T-helper 1 cell treated with Interleukin-12 subunit alpha and Interleukin-12 subunit beta and Interleukin-4 antibody, amounts not matched to agents 30 ng/mL and 1 ng/mL, for 36 hours (primary cell): ENCODE measurements around the gene STXBP4. TPM values are rescaled to one million over a fixed set of nuclear protein-coding genes. Genes with fewer than 3 reads are reported as not detected.

ENCODE experiments used
- intact Hi-C: fragments of 100-400 bp; cut with micrococcal nuclease; formaldehyde crosslinking; loops from one replicate; pipeline ENCODE4 v1.15.1; 2024
- total RNA-seq: library from RNA; stranded (reverse); gene quantifications from 2 replicates; pipeline ENCODE4 v1.2.3, GENCODE V29; 2022

The STXBP4 gene
- total RNA-seq, 1 donor from 2014 or later: 8.9 TPM

GRCh38 chr17:55038291-55038690 lies 69.7 kb downstream of the STXBP4 start:
- intact Hi-C loops: loop anchor here (1.0 to 5.0 kb wide), 4 partner anchors 35 to 383 kb away; partner anchors contain the start of gene MMD

GRCh38 chr17:55040611-55041010 lies 72.0 kb downstream of the STXBP4 start:
- intact Hi-C loops: no loop called here

GRCh38 chr17:55053855-55054254 lies 85.3 kb downstream of the STXBP4 start:
- intact Hi-C loops: loop anchor here (2.0 to 5.0 kb wide), 2 partner anchors 243 to 303 kb away; no protein-coding TSS in a partner anchor

GRCh38 chr17:55054429-55054828 lies 85.9 kb downstream of the STXBP4 start:
- intact Hi-C loops: loop anchor here (2.0 to 5.0 kb wide), 2 partner anchors 242 to 303 kb away; no protein-coding TSS in a partner anchor

- intact Hi-C loops: no loop called here
Observed at GRCh38 chr17:55056526-55056925, 88.0 kb downstream of the STXBP4 start.

GRCh38 chr17:55057184-55057583 lies 88.6 kb downstream of the STXBP4 start:
- intact Hi-C loops: no loop called here

GRCh38 chr17:55059724-55060123 lies 91.2 kb downstream of the STXBP4 start:
- intact Hi-C loops: no loop called here

GRCh38 chr17:55062921-55063320 lies 94.4 kb downstream of the STXBP4 start:
- intact Hi-C loops: no loop called here

- intact Hi-C loops: no loop called here
Observed at GRCh38 chr17:55063885-55064874, 95.6 kb downstream of the STXBP4 start.

- intact Hi-C loops: no loop called here
Observed at GRCh38 chr17:55067697-55068439, 99.3 kb downstream of the STXBP4 start.

- intact Hi-C loops: no loop called here
Observed at GRCh38 chr17:55068862-55069811, 100.6 kb downstream of the STXBP4 start.

- intact Hi-C loops: no loop called here
Observed at GRCh38 chr17:55069983-55070529, 101.5 kb downstream of the STXBP4 start.

- intact Hi-C loops: loop anchor here (1.0 kb wide), 2 partner anchors 17 to 35 kb away; no protein-coding TSS in a partner anchor
Observed at GRCh38 chr17:55072898-55073297, 104.3 kb downstream of the STXBP4 start.

GRCh38 chr17:55073467-55073866 lies 104.9 kb downstream of the STXBP4 start:
- intact Hi-C loops: loop anchor here (1.0 kb wide), 2 partner anchors 17 to 35 kb away; no protein-coding TSS in a partner anchor

GRCh38 chr17:55081559-55081958 lies 113.0 kb downstream of the STXBP4 start:
- intact Hi-C loops: no loop called here

- intact Hi-C loops: loop anchor here (1.0 kb wide), 1 partner anchor 25 kb away; no protein-coding TSS in a partner anchor
Observed at GRCh38 chr17:55086635-55087058, 118.1 kb downstream of the STXBP4 start.

GRCh38 chr17:55089256-55089655 lies 120.7 kb downstream of the STXBP4 start:
- intact Hi-C loops: no loop called here

GRCh38 chr17:55090079-55090492 lies 121.5 kb downstream of the STXBP4 start:
- intact Hi-C loops: loop anchor here (1.0 to 10.0 kb wide), 7 partner anchors 17 to 331 kb away; partner anchors contain the start of genes COX11, MMD and STXBP4

GRCh38 chr17:55093353-55093752 lies 124.8 kb downstream of the STXBP4 start:
- intact Hi-C loops: loop anchor here (10.0 kb wide), 1 partner anchor 141 kb away; no protein-coding TSS in a partner anchor

GRCh38 chr17:55098765-55099164 lies 130.2 kb downstream of the STXBP4 start:
- intact Hi-C loops: loop anchor here (10.0 kb wide), 1 partner anchor 136 kb away; no protein-coding TSS in a partner anchor
